DMS 273 treated with DMSO at 0.1 percent for 48 hours (cell line): ENCODE results near the gene MTTP.

Experiments used
- DNase-seq: peaks from one replicate; lab custom pipeline; 2025; lab: John Stamatoyannopoulos, UW

The MTTP gene

DNA sequence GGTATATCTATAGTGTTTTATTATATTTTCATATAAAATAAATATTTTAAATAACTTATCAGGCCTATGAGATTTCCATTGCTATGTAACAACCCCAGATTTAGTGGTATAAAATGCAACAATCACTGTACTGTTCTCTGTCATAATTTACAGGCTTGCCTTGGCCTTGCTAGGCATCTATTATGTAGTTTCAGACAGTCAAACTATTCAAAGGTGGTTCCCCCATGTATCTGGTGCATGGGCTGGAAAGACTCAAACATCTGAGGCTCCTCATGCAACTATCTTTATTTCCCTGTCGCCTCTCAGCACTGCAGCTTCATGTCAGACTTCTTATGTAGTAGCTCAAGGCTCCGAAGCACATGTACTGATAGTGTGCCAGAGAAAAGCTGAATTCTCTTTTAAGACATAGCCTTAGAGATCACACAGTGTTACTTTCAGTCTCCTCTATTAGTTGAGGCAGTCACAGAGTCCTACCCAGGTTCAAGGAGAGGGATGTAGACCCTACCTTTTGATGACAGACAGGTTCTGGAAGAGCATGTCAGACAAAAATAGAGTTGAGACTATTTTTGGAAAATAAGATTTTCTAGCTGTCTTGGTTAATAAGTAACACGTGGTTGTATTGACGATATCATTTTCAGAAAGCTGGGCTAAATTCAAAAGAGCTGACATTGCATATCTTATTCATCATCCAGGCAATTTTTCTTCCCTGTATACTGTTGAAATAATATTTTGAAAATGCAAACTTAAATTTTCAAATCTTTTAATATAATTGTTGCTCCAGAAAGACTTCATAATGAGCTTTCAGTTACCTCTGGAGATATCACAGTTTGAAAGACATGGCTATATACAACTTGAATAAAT, 19.4 kb downstream of the MTTP start:
- DNase-seq, result no peak

DNA sequence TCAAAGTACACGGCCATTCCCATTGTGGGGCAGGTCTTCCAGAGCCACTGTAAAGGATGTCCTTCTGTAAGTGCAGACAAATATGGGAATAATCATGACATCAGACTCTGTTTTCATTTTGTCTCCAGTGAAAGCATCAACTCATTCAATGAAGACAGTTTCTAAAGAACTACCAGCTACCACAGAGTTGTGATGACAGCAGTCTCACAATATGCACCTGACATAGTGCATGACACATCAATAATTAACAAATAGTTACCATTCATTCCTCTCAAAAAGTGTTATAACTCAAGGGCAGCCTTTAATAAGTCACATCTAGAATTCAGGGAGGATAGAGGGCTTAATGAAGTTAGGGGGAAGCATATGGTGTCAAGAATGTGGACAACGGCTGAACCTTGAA, 20.2 kb downstream of the MTTP start:
- DNase-seq, result no peak

- no peak for DNase-seq
Observed at GRCh38 chr4:99606716-99607115, 32.1 kb downstream of the MTTP start.

GRCh38 chr4:99608417-99608816, 33.8 kb downstream of the MTTP start:
- no peak for DNase-seq

GRCh38 chr4:99610605-99611175, 36.1 kb downstream of the MTTP start:
- no peak for DNase-seq

- no peak for DNase-seq
Observed at GRCh38 chr4:99612281-99612680, 37.7 kb downstream of the MTTP start.

- DNase-seq, result no peak
Observed at GRCh38 chr4:99612704-99613103, 38.1 kb downstream of the MTTP start.

DNA sequence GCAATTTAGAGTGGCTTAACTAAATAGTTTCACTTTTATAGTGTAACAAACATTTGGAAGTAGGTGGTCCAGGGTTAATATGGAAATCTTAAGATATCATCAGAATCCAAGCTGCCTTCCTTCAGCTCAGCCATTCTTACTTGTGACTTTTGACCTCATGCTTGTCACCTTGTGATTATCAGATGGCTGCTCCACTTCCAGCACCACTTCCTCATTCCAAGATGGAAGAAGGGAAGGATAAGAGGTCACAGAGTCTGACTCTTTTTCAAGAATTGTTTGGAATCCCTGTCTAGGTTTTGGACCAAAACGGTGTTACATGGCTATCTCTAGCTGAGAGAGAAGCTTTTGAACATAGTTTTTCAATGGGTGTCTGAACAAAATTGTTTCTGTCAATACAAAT, 39.9 kb downstream of the MTTP start:
- DNase-seq, result no peak

DNA sequence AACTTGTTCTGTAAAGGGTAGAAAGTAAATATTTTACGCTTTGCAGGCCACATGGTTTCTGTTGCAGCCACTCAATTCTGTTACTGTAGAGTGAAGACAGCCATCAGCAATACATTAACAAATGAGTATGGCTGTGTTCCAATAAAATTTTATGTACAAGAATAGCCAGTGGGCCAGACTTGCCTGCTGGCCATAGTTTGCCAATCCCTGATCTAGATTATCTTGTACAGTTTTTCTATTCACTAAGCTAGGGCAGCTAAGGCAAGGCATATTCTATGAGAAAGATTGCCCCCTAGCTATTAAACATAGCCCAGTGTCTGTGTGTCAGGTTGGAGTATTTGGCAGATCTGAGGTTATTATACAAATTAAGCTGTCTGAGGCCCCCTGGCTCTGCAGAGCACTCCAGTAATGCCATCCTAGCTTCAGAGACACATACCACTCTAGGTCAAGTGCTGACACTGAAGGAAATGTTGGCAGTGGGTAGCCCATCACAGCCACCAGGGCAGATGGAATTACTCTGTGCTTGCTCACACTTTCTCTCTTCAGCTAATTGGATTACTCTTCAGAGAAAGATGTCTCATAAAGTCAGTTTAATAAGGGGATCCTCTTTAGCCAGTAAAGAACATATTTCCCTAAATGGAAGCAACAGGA, 40.7 kb downstream of the MTTP start:
- no peak for DNase-seq

DNA sequence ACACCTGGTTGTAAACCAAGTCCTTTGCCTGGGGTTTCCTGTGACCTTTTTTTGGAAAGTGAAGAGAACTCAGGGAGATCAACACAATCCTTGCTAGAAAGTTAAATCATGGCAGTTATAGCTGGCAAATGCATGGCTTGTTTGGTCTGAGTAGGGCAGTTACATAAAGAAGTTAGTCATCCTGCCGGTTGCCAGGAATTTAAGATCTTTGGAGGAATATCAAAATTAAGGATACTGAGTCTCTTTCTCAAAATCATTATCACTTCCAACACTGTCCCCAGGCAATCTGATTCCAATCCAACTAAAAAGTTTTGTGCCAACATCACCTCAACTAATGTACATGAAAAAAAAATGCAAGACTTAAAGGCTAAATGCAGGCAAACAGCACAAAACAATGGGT, 42.8 kb downstream of the MTTP start:
- DNase-seq, result no peak

GRCh38 chr4:99622341-99622740, 47.7 kb downstream of the MTTP start:
- no peak for DNase-seq

GRCh38 chr4:99624141-99624719, 49.6 kb downstream of the MTTP start:
- no peak for DNase-seq

DNA sequence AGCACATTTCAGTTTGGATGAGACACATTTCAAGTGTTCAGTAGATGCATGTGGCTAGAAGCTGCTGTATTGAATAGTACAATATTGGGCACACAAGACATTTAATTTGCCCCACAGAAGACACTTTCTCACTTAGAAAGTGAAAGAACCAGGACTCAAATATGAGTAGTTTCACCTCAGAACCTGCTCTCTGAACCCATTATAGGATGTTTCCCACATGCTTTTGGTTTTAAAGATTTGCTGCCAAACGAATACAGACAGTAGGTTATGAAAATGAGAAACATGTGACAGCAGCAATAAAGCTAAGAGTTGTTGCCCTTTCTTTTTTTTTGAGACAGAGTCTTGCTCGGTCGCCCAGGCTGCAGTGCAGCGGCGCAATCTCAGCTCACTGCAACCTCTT, 50.7 kb downstream of the MTTP start:
- no peak for DNase-seq

DNA sequence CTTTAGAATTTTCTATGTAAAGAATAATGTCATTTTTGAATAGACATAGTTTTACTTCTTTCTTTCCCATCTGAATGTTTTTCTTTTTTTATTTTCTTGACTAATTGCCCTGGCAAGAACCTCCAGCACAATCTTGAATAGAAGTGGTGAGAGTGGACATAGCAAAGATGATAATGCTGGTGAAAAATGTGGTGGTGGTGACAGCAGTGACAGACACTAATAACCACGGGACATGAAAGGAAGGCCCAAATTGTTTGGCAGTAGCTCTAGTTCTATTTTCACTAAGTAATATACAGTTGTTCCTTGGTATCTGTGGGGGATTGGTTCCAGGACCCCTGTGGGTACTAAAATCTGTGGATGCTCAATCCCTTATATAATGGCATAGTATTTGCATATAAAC, 53.4 kb downstream of the MTTP start:
- DNase-seq, result no peak

DNA sequence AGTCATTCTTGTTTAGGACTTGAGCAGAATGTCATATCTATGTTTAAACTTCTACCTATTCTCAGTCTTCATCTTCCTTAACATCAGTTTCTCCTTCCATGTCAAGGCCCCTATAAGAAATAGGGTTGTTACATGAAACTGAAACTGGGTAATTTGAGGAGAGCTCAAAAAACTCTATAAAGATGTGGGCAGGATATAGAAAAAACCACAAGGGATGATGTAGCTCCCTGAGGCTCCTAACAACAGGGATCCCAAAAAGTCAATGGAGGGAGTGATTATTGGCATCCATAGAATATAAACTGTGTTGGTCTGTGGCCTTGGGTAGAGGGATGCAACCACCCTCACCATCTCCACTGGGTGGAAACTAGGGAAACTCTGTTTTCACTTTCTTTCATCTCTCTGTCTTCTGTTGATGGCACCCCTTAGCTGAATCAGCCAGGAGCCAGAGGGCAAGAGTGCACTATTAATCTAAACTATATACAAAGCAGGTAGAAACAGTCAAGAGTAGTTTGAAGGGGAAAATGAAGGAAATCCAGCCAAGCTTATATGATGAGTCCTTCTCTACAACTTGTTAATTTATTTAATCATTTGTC, 55.4 kb downstream of the MTTP start:
- DNase-seq, result no peak

GRCh38 chr4:99630857-99631360, 56.3 kb downstream of the MTTP start:
- no peak for DNase-seq

- DNase-seq, result no peak
Observed at GRCh38 chr4:99633772-99634171, 59.1 kb downstream of the MTTP start.

GRCh38 chr4:99634742-99635360, 60.2 kb downstream of the MTTP start:
- no peak for DNase-seq

GRCh38 chr4:99635601-99636000, 61.0 kb downstream of the MTTP start:
- DNase-seq, result no peak

DNA sequence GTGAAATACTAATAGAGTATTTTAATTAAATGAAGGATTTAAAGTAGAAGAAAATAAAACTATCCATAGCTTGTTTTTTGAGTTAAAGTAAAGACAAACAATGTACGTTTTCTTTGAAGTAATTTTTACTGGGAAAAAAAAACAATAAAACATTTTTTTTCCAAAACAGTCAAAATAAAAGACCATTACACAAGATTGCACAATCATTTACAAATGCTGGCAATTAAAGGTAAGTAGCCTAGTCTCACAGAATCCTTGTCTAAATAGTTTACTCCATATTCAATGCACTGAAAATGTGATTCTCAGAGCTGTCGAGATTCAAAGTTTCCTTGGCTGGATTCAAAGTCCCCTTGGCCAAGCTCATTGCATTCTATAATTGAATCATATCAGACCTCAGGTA, 61.8 kb downstream of the MTTP start:
- DNase-seq, result no peak

DNA sequence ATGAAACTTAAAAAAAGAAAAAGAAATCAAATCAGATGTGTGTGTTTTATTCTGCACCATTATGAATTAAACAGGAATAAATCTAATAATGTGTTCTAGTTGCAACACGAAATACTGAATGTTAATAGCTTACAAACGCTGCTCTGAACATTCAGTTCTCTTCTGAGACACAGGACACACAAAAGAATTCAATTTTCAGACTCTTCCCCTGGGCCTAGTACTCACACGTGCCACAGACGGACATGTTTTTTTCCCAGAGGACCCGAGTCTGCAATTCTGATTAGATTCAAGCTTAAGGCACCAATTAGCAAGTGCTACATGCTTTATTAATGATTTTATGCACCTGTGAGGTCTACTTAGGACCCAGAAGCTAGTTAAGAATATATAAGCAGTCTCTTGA, 62.5 kb downstream of the MTTP start:
- DNase-seq, result no peak

- DNase-seq, result no peak
Observed at GRCh38 chr4:99640676-99641075, 66.1 kb downstream of the MTTP start.
